Measurements from ENCODE around the gene LAYN.

Gene LAYN, protein sequence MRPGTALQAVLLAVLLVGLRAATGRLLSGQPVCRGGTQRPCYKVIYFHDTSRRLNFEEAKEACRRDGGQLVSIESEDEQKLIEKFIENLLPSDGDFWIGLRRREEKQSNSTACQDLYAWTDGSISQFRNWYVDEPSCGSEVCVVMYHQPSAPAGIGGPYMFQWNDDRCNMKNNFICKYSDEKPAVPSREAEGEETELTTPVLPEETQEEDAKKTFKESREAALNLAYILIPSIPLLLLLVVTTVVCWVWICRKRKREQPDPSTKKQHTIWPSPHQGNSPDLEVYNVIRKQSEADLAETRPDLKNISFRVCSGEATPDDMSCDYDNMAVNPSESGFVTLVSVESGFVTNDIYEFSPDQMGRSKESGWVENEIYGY

DNA sequence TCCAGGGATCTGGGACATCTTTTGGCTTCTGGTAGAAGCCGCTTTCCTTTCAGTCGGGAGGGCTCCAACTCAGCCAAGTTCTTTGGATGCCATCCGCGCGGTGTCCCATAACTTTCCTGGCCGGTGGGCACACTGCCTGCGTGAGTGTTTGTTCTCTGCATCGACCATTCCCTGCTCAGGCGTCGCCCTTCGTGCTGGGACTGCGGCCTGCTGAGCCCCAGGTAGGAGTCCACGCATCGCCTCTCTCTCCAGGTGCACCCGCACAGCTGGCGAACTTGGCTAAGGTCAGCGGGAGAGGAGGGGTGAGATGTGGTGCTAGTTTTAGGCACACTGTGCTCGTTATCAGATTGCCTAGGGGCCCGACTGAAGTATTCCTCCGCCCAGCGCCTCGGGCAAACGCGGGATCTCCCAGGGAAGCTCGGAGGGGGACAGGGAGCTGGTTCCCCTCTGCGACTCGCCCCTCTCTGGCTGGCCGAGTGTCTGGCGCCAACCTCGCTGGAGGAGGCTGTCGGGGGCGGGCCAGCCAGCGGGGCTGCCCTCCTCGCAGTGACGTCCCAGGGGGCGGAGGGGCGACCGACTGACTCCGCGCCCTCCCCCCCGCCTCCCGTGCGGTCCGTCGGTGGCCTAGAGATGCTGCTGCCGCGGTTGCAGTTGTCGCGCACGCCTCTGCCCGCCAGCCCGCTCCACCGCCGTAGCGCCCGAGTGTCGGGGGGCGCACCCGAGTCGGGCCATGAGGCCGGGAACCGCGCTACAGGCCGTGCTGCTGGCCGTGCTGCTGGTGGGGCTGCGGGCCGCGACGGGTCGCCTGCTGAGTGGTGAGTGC, at the start of gene LAYN:
Gene LAYN (plus strand): TSS at position 607 of the 823 bp plus-strand sequence. CDS start 124 bp downstream, at position 731.
- peak; percentile 94 for DNase-seq (ENCODE audit: low spot score)

DNA sequence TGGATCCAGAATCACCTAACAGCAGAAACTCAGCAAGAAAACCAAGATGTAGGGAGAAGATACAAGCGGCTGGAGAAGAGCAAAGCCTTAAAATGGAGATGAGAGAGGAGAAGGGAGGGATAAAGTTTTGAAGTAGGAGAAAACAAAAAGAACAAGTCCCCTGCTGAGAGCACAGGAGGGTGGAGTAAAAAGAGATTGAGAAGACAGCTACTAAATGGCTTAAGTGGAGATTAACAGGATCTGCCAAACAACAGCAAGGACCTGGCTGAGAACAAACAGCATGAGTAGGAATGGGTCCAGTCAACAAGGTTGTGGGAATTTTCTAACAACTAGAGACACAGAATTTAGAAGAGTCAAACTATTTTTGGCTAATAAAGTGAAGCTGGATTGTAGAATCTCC, 46.5 kb upstream of the LAYN start:
- no peak for DNase-seq (ENCODE audit: low spot score)

DNA sequence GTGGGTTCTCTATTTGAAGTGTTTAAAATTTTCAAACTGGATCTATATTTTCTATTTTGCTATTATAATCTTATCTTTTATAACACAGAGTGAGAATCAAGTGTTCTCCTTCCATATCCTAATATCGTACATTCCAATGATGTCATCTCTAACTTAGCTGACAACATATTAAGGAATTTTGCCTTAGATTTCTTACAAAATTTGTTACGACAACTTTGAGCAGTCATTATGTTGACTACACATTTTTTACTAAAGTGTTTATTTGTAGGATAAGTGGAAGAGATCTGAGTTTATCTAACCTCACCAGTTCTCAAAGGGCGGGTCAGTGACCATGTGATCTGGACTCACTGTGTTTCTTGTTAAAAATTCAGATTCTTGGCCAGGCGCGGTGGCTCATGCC, 41.0 kb upstream of the LAYN start:
- no peak for DNase-seq (ENCODE audit: low spot score)

DNA sequence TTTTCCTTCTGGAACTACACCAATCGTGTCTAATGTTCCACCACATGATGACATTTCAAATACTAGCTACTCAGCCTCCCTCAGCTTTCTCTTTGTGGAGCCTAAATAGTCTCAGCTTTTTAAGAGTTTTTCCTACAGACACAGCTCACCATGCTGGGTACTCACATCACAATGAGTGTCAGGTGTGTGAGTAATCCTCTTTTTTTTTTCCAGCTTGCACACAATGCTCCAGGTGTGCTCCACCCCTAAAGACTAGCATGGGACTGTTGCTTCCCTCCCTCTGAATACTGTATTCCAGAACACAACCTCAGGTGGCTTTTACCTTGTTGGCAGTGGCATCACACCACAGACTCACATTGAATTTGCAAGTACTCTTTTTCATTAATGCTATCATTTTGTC, 40.0 kb upstream of the LAYN start:
- no peak for DNase-seq (ENCODE audit: low spot score)

DNA sequence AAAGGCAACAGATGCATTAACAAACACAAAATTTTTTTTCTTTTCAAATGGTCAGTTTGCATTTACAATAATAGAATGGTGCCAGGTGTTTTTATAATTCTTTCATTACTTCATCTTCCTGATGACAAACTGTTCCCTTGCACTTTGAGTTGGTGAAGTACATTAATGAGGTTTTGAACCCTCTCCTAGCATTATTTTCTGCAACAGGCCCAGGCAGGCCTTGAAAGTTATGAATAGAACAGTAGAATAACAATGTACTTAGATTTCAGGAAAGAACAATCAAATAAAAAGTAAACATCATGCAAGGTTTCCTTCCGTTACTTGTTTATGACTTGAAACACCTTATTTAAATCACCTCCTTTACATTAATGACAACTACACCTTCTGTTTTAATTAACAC, 37.9 kb upstream of the LAYN start:
- no peak for DNase-seq (ENCODE audit: low spot score)

DNA sequence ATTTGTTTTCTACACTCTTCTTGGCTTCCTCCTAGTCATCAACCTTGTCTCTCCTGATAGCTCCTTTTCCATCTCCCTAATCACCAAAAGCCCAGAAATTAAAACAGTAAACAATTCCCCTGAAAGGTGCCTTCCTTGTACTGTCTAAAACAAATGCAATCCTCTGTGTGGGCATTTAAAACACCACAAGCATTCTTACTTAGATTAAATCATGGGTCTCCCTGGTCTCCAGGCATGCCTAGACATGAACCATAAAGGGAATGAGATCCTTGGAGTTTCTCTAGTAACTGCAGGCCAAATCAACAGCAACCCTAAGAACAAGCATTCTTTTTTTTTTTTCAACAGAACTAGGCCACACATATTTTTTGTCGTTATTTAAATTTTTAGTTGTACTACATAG, 30.2 kb upstream of the LAYN start:
- DNase-seq (ENCODE audit: low spot score): no peak

DNA sequence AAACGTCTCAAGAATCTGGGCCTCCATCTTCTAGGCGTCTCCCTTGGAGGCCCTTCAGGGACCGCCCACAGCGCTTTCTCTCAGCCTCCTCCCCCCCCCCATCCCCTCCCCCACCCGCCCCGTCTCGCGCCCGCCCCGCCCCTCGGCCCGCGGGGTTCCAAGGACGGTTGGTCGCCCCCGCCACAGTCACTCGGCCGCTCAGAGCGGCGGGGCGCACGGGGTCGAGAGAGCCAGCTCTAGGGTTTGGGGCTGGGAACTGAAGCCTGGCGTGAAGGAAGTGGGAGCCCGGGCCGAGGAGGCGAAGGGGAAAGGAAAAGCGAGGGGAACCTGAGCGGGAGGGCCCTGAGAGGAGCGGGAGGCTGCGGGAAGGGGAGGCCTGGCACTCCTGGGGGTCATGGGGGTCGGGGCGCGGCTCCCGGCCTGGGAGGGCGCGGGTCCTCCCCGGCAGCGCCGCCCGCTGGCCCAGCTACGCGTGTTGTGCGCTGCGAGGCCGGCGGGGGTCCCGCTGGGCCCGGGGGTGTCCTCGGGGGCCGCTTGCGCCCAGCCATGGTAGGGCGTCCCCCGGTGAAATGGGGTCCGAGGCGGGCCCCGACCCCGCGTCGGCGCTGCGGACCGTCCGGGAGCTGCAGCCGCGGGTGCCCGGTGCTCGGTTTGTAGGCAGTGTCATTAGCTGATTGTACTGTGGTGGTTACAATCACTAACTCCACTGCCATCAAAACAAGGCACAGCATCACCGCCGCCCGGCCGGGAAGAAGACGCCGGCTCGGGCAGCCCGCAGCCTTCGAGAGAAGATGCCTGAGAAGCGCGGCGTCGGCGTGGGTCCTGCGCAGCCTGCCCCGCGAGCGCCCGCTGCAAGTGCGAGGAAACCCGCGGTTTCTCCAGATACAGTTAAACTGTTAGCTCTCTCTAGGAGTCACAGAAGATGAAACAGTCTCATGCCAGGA, 28.0 kb upstream of the LAYN start, which contains the start of gene BTG4:
Gene BTG4 (minus strand): TSS at position 91 of the 944 bp plus-strand sequence. CDS start 13,610 bp downstream, outside the sequence.
- peak; percentile 63 for DNase-seq (ENCODE audit: low spot score)

DNA sequence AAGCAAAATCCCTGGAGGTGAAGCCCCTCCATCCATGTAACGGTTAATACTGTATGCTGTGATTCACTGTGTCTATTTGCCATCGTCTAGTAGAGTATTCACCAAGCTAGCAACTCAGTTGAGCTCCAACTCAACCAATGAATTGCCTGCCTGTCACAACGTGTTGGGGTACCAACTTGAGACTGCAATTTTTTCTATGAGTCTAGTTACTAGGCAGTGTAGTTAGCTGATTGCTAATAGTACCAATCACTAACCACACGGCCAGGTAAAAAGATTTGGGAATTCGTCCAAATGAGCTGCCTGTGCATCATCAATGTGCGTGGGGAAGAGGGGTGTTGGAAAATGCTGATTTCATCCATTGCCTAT, 27.3 kb upstream of the LAYN start:
- no peak for DNase-seq (ENCODE audit: low spot score)

DNA sequence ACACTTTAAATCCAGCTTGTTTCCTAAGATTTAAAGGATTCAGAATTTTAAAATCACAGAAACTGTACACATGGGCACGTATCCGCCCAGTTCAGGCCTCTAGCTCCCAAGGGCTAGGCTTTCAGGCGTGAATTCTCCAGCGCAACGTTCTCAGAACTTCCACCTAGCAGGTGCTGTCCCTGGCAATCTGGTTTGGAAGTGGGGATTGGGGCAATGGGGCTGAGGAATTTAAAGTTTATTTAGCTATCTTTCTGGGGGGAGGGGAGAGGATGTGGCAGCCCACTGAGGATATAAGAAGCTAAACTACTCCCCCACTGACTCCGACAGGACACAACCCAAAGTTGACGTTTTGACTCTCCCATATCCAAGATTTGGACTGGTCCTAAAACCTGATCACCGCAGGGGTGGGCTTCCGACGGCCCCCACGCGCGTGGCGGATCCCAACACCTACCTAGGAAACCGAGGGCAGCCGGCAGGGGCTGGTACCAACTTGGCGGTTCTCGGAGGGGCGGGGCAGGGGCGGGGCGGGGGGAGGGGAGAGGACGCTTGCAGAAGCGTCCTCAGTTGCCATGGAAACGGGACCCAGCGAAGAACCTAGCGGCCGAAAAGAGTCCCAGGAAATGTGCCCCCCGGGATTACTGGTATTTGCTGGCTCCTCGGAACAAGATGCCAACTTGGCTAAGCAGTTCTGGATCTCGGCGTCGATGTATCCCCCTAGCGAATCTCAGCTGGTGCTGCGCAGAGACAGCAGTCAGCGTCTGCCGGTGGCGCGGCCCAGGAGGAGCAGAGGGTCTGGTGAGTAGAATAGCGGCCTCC, 26.1 kb upstream of the LAYN start, which contains the start of gene HOATZ:
Gene HOATZ (plus strand): TSS at position 563 of the 816 bp plus-strand sequence. CDS start 7 bp downstream, at position 570.
- no peak for DNase-seq (ENCODE audit: low spot score)

DNA sequence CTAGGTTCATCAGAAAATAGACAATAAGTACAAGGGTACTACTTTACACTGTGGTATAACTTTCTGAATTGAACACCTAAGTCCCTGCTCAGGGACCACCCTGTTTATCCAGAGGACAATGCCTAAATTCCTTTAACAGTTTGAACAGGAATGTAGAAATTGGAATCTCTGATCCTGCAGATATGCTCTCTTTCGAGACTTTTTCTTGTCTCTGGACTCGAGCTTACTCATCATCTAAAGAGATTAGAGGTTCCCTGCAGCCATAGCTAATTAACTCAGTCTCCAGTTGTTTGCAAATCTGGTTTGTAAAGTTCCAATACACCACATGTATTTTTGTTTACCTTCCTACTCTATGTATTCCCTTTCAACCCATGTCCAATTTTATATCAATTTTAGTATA, 24.9 kb upstream of the LAYN start:
- no peak for DNase-seq (ENCODE audit: low spot score)

DNA sequence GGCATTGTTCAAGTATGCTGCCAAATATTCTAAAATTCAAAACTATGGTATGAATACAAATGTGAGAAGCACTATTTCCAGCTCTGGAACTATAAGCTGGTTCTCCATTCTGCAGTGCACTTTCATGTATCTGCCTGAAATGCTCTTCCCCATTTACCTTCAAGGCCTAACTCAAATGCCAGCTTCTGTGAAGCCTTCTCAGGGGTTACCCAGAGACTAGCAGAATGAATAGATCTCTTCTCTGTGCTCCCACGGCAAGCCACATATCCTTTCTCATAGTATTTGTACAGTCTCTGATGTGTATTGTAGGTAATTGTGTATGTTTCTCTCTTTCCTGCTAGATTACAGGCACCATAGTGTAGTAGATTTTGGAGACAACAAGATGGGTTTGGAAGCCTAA, 21.9 kb upstream of the LAYN start:
- DNase-seq (ENCODE audit: low spot score): no peak

DNA sequence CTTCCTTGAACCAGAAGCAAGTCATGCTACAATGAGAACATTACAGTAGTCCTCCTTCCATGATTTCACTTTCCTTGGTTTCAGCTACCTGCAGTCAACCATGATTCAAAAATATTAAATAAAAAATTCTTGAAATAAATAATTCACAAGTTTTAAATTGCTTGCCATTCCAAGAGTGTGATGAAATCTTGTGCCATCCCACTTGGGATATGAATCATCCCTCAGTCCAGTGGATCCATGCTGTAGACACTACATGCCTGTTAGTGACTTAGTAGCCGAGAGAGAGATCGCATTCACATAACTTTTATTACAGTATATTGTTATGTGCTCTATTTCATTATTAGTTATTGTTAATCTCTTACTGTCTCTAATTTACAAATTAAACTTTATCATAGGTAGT, 20.0 kb upstream of the LAYN start:
- no peak for DNase-seq (ENCODE audit: low spot score)

DNA sequence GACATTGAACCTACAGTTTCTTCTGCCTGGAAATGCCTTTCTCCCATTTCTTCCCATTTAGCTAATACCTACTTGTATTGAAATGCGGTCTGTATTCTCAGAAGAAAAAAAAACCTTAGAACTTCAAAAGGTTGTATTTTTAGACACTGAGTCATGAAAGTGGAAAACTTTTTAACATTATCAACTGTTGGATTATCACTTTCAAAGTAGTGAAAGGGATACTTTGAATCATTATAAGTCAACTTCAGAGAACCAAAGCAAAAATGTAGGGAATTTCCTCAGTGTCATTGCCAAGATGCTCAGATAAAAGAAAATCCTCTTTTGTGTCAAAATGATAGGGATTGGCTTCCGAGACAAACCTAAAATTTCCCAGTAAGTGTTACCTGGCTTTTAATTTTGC, 19.4 kb upstream of the LAYN start:
- DNase-seq (ENCODE audit: low spot score): no peak

DNA sequence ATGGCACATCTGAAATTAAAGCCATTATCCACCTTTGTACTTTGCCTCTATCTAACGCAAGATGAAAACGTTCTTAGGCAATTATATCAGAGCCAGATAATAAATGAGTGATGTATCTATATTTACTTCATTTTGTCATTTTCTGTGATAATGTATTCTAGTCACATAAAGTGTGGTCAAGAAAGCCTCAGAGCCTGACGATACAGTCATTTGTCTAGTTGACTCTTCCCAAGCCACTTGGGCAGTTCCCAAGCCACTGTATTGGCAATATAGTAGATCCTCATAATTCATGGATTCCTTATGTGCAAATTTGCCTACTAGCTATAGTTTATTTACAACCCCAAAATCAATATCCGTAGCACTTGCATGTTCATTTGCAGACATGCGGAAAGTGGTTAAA, 18.1 kb upstream of the LAYN start:
- no peak for DNase-seq (ENCODE audit: low spot score)

DNA sequence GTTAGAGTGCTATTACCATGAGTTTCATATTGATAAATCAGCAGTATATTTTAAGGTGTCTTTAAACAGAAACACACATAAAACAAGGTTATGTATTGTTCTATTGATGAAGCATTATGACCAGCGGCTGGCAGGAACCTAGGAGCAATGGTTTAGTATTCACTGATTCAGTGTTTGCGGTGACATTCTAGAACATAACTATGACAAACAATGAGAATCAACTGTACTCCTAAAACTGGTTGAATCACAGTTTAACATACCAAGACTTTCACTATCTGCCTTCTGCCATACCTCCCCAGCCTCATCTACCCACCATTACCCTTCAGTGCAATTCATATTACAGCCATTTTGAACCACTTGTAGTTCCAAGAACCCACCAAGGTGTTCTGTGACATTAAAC, 17.2 kb upstream of the LAYN start:
- DNase-seq (ENCODE audit: low spot score): no peak

DNA sequence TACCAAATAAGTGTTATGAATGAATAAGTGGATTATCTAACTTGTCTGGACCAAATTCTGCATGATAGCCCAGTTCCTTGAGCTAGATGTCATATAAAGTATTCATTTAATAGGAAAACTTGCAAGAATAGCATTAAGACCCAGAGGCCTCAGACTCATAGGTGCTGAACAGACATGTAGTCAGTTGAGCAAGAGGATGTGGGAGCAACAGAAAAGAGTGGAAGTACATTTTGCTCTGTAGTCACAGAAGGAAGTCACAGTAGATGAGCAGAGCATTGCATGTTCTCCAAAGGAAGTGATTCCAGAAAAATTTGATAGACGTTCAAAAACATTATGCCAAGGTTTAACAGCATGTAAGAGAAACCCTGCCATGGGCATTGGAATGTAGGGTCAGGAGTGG, 16.5 kb upstream of the LAYN start:
- no peak for DNase-seq (ENCODE audit: low spot score)

DNA sequence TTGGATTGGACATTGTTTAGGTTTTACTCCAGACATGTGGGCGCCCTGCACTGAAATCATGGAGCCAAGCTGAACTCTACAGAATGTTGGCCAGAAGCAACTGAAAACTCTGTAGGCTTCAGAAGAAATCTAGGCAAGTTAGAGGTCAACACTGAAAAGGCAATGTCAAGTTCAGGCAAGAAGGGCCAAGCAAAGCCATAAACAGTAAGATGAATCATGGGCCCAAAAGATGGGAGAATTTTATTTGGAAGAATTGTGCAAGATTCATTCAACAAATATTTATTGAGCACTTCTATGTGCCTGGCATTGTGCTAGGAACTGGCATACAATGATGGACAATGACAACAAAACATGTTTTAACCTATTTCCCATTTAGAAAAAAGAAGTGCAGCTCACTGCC, 15.1 kb upstream of the LAYN start:
- DNase-seq (ENCODE audit: low spot score): no peak

DNA sequence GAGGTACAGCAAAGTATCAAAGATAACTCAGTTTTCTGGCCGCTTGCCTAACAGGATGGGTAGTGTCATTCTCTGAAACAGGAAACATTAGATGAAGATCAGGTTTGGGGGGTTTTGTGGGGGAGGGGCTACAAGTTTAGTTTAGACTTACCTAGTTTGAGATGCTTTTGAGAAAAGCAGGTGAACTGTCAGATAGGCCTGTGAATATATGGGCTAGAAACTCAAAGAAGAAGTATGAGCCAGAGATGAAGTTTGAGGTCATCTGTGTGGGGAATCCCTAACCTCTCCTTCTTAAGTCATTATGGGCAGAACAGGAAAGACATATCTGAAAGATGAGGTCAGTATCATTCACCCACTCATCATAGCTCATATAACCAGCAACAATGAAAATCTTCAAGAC, 14.0 kb upstream of the LAYN start:
- DNase-seq (ENCODE audit: low spot score): peak; percentile 63

DNA sequence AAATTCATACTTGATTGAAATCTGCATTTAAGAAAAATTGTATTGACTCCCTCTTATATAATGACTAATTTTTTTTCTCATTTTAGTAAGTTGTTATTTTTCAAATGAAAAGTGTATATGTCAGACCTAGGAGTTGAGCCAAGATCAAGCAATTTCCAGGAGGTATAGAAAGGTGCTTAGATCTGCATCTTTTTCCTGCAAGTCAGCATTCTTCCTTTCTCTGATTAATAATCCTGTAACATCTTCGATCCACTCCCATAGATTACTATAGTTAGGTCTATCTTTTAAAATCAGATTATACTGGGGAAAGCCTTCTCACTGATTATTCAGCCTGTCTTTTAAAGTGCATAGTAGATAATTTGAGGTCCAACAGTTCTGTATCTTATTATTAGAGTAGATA, 13.2 kb upstream of the LAYN start:
- DNase-seq (ENCODE audit: low spot score): no peak

DNA sequence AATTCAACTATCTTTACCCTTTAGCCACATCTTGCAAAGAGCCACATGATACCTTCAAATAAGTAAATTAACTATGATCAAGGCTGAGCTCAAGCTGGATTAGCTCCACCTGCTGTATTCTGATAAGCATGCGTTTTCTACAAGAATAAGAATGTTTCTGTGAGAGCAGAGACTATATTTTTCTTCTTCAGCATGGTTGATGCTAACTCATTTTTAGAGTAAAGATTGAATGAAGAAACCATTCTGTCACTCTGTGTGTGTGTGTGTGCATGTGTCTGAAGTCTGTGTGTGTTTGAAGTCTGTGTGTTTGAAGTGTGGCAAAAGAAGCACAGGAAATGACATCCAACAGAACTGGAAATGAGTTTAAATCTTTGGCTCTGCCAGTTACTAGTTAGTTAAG, 12.0 kb upstream of the LAYN start:
- no peak for DNase-seq (ENCODE audit: low spot score)

DNA sequence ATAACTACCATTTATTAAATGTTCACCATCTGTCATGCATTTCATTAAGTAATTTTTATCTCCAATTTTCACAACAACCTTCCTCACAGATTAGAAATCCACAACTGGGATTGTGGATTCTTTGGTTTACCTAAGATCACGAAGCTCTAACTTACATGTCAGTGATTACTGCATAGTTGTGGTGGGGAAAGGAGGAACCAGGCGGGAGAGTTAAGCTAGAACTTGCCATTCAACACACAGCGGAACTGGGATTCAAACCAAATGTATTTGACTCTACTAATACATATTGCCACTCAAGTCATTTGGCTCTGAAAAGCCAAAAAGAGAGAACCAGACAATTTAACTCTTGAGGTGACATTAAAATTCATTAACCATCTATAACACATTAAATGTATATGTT, 10.4 kb upstream of the LAYN start:
- no peak for DNase-seq (ENCODE audit: low spot score)

Data from AG20443 (cell line).